Measurements from ENCODE around the gene LDLRAD4. TPM values are rescaled to one million over a fixed set of nuclear protein-coding genes. Genes with fewer than 3 reads are reported as not detected.

Gene LDLRAD4
- total and polyA plus RNA-seq, 8 donors: 14.1 to 26.6 (median 18.8) TPM

DNA sequence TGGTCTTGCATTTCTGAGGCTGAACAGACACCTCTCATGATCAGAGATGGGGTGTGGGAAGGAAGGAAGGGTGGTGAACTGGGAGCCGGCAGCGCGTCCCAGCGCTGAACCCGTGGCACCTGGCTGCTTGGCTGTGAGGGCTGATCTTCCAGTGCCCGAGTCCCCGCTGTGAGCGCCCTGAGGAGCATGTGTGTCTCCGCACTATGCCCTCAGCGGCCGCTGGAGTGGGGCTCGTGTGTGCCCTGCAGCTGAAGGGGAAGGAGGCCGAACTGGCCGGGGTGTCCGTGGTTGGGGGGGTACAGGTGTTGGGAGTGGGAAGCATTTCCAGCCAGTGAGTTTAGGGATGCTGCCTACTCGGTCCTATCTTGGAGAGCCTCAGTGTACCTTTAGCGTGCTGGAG is 82.2 kb downstream of the LDLRAD4 start:
- Histone ChIP-seq H3K27ac (no peak overlapping the region), H3K4me1 (no peaks in the 10 kb centered on the region), H3K27me3 (no peaks in the 10 kb centered on the region), H3K4me3 (no peak overlapping the region), H3K36me3 (no peaks in the 10 kb centered on the region), H3K9me3 (no peaks in the 10 kb centered on the region)
- DNase-seq (no peak), ATAC-seq (no peak)
- TF ChIP-seq, protein P1, sequence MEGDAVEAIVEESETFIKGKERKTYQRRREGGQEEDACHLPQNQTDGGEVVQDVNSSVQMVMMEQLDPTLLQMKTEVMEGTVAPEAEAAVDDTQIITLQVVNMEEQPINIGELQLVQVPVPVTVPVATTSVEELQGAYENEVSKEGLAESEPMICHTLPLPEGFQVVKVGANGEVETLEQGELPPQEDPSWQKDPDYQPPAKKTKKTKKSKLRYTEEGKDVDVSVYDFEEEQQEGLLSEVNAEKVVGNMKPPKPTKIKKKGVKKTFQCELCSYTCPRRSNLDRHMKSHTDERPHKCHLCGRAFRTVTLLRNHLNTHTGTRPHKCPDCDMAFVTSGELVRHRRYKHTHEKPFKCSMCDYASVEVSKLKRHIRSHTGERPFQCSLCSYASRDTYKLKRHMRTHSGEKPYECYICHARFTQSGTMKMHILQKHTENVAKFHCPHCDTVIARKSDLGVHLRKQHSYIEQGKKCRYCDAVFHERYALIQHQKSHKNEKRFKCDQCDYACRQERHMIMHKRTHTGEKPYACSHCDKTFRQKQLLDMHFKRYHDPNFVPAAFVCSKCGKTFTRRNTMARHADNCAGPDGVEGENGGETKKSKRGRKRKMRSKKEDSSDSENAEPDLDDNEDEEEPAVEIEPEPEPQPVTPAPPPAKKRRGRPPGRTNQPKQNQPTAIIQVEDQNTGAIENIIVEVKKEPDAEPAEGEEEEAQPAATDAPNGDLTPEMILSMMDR (IDR thresholded peaks at IDR 0.05): no peak
- intact Hi-C loops (cut with DNase I): no loop called here

DNA sequence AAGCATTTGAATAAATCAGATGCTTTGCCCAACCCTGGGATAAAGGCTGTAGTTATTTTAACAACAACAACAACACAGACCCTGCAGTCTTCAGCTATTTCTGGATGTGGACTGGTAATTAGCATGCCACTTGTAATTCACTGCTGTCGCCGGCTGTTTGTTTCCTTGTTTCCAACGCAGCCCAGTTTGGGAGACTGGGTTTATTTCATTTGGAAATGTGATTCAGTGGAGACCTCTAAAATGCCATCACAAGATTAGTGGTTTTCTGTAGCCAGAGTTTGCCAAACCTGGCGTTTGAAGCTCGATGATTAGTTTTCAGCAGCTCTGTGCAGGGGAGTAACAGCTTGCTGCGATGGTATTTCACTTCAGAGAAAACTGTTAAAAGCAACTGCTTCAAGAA is 83.5 kb downstream of the LDLRAD4 start:
- no peak for ATAC-seq
- no peak overlapping the region for H3K4me3 ChIP-seq
- no peaks in the 10 kb centered on the region for H3K36me3 ChIP-seq
- no peaks in the 10 kb centered on the region for H3K27me3 ChIP-seq
- TF ChIP-seq, protein P1 (IDR thresholded peaks at IDR 0.05): no peak
- intact Hi-C loops (cut with DNase I): no loop called here
- no peak for DNase-seq
- H3K27ac ChIP-seq: no peak overlapping the region
- H3K9me3 ChIP-seq: no peaks in the 10 kb centered on the region
- no peaks in the 10 kb centered on the region for H3K4me1 ChIP-seq

DNA sequence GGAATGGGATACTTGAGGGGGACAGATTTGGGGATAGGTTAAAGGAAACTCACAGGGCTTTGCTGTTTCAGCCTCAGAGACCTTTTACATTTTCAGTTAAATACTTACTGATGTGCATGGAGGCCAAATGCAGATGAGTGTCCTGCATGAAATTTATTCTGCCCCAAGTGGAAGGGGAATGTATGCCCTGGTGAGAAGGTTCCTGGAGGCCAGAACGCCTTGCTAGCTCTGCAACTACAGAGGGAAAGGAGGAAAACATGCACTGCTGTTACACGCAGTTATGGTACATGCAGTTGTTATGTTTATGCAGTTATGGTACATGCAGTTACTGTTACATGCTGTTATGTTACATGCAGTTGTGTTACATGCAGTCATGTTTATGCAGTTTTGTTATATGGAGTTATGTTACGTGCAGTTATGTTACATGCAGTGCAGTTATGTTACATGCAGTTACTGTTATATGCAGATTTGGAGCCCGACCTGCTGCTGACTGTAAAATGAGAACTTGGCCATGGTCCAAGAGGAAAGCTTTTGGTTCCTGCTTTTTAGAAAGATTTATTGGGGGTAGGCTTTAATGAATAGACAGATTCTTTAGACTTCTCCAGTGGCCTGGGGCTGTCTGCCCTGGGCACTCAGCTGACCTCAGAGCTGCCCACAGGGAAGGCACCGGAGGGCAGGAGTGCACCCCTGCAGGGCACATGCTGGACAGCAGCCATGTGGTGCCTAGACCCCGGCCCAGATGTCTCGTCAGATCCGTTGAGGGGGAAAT is 84.1 kb downstream of the LDLRAD4 start:
- Histone ChIP-seq H3K27me3 (no peaks in the 10 kb centered on the region), H3K4me3 (no peak overlapping the region), H3K27ac (no peak overlapping the region), H3K4me1 (no peaks in the 10 kb centered on the region), H3K9me3 (no peaks in the 10 kb centered on the region), H3K36me3 (no peaks in the 10 kb centered on the region)
- TF ChIP-seq, protein P1 (IDR thresholded peaks at IDR 0.05): no peak
- ATAC-seq (peak; percentile 36), DNase-seq (peak in 2 of 4 donors; percentile 33 to 51)
- intact Hi-C loops (cut with DNase I): no loop called here

DNA sequence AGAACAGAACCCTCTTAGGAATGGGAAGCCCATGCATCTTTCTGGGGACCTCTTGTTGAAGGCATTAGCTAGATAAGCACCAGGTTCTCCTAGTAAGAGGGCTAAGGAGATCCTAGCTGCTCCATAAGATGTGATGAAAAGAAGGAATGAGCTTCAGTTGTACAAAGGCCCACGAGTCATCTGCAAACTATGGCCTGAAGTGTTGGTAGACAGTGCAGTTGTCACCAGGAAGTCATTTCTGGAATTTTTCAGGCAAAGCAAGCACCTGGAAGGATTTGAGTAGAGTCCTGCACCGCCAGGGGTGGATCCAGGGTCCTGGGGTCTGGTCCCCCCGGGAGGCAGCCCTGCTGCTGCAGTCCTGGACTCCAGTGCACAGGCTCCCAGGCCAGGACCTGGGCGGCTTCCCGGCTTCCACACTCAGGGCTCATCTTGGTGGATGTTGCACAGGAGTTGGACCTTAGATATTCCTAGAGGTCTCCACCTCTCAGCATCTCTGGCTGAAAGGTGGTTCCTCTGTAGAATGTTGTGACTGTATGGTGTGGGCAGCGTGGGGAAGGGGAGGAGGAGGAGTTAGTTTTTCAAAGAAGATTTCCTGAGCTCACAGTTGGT is 85.3 kb downstream of the LDLRAD4 start:
- ATAC-seq (no peak), DNase-seq (no peak)
- Histone ChIP-seq H3K27ac (no peak overlapping the region), H3K27me3 (no peaks in the 10 kb centered on the region), H3K4me1 (no peaks in the 10 kb centered on the region), H3K9me3 (no peaks in the 10 kb centered on the region), H3K4me3 (no peak overlapping the region), H3K36me3 (no peaks in the 10 kb centered on the region)
- TF ChIP-seq, protein P1 (IDR thresholded peaks at IDR 0.05): no peak
- intact Hi-C loops (cut with DNase I): no loop called here

DNA sequence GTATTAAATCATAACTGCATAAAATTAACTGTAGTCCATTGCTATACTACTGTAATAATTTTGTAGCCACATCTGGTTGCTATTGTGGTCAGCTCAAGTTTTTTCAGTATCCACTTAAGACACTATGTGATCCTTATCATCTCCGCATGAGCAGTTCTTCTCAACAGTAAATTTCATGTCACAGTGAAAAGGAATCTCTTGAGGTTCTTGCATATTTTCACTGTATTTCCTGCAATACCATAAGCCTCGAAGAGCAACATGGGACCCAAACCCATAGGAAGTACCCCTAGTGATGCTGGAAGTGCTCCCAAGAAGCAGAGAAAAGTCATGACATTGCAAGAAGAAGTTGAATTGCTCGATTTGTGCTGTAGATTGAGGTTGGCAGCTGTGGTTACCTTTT is 86.7 kb downstream of the LDLRAD4 start:
- Histone ChIP-seq H3K4me3 (no peak overlapping the region), H3K4me1 (no peaks in the 10 kb centered on the region), H3K27me3 (no peaks in the 10 kb centered on the region), H3K36me3 (no peaks in the 10 kb centered on the region), H3K27ac (no peak overlapping the region), H3K9me3 (no peaks in the 10 kb centered on the region)
- intact Hi-C loops (cut with DNase I): no loop called here
- TF ChIP-seq, protein P1 (IDR thresholded peaks at IDR 0.05): no peak
- DNase-seq (no peak), ATAC-seq (no peak)
